Measurements from ENCODE around the gene SRL. TPM values are rescaled to one million over a fixed set of nuclear protein-coding genes. Genes with fewer than 3 reads are reported as not detected.
"Not testable (repeated sequence)": the region's sequence is repeated elsewhere in the genome, so short reads cannot be mapped to it uniquely, and the experiment has no call there.

SRL gene
- polyA plus RNA-seq, 3 donors, result 1.1 to 1.6 (median 1.2) TPM

DNA sequence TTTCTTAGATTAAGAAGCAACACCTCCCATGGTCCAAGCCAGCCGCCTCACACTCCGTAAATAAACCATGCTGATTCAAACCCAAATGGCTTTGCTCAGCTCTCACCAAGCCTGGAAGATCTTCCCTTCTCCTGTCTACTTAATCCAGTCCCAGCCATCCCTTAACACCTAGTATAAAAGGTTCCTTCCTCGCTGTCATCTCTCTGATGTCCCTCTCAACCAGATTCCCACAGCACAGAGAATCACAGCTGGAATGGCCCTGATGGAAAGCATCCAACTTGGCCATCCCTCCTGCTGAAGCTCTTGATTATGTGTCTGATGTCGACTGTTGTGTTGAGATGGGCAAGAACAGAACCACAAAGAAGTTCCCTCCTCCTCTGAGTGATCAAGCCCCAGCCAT is 75.1 kb downstream of the SRL start:
- DNase-seq, result no peak

DNA sequence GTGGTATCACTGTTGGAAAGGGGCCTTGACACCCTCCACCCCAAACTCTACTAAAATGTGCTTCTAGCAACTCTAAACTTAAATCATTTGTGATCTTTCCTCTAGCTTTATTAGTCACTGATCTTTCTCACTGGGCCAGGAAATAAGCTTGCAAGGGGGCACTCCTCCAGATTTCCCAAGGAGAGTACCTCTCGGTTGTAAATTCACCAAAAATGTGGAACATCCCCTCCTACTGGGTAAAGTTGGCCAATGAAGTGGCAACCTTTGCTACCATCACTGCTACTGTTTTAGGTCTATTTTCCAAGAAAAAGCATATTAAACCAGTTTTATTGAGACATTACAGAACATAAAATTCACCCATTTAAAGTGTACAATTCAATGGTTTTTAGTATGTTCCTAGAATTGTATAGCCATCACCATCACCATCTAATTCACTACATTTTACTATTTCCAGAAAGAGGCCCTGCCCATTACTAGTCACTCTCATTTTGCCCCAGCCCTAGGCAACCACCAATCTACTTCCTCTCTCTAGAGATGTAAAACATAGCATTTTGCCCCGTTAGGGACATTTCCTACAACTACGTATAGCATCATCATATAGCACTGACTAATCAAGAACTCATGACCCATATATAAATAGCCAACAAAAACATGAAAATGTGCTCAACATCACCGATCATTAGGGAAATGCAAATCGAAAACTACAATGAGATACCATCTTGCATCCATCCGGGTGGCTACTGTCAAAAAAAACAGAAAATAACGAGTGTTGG is 81.0 kb downstream of the SRL start:
- DNase-seq, result no peak

GRCh38 chr16:4159726-4160125 is 82.2 kb downstream of the SRL start:
- no peak for DNase-seq

GRCh38 chr16:4158143-4159093 is 83.5 kb downstream of the SRL start:
- no peak for DNase-seq

GRCh38 chr16:4157376-4157825 is 84.5 kb downstream of the SRL start:
- no peak for DNase-seq

- not testable (repeated sequence) for DNase-seq
Observed at GRCh38 chr16:4156503-4156902, 85.4 kb downstream of the SRL start.

DNA sequence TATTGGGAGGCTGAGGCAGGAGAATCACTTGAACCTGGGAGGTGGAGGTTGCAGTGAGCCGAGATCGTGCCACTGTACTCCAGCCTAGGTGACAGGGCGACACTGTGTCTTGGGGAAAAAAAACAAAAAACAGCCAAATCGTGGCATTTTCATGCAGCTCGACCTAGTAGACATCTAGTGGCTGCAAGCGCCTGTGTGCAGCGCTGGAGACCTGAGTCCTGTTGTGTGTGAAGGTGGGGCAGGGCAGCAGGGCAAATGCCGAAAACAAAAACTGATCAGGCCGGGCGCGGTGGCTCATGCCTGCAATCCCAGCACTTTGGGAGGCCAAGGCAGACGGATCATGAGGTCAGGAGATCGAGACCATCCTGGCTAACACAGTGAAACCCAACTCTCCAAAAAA is 88.5 kb downstream of the SRL start:
- not testable (repeated sequence) for DNase-seq

GRCh38 chr16:4152267-4152666 is 89.6 kb downstream of the SRL start:
- DNase-seq, result no peak

DNA sequence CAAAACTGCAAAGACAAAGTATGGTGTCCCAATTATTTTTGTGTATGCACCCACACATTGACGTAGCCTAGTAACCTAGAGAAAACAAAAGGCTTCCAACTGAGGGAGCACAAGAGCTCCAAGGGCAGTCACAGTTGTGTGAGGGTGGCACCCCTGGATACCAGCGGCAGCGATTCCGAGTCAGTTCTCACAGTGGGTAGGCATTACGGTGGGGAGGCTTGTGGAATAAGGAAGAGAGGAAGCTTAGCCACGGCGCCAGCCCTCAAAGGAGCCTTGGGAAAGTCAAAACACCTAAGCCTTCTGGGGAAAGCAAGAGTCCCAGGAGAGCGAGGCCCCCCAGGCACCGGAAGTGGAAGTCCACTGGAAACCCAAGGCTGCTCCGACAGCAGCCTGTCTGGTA is 94.6 kb downstream of the SRL start:
- no peak for DNase-seq

DNA sequence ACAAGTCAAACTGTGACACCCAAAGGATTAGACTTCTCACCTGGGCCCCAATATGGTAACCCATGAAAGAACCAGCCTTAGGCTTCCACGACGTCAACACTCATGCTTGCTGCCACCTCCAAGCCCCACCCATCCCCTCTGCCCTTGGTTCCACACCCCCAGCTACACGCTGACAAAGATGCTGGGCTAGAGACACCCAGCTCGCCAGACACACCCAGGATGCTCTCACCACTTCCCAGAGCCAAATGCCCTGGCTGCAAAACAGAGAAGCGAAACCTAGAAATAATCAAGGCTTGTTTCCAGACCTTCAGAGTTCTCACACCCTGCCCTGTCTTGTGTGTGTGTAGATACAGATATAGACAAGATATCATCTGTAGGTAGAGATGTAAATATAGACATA is 99.6 kb downstream of the SRL start:
- no peak for DNase-seq

DNA sequence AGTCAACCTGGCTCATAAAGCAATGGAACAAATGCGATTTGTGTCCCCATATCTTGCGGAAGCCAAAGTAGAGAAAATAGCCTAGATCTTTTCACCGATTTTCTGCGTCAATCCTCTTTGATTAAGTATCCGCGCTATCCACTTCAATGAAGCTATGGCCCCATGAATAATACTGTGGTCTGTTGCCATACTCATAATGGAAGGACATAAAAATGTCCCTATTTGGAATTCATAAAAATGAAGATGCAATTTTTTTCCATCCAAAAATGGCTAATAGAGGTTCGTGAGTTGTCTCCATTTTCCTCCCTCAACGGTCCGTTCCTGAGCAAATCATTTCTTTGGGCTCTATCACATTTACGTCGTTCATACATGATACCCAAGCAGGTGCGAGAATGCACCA is 100.3 kb downstream of the SRL start:
- DNase-seq, result no peak

DNA sequence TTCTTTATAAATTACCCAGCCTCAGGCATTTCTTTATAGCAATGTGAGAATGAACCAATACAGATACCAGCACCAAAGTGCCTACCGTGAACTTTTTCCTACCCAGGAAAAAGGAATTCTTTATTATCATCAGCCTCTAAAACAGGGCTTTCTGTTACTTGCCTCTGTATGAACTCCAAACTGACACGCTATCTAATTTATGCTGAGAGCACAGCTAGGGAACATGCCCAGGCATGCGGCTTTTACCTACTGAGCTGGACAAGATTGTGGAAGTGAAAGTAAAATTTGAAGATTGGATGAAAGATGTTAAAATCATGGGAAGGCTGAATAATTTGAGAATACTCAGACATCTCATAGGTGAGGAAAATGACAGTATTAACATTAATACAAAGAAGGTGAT is 101.2 kb downstream of the SRL start:
- DNase-seq, result no peak

- DNase-seq, result no peak
Observed at GRCh38 chr16:4139968-4140367, 101.9 kb downstream of the SRL start.

Other genes starting within 250 kb of the SRL start
- 10 to 100 TPM in 1 of 3 donors, 1 to 10 TPM in 2; 8.8 to 10.2 (median 9.2) TPM for gene ADCY9, start 125.6 kb downstream of the SRL start, polyA plus RNA-seq (ENCODE audit: insufficient read length in 3 of 3)
- 10 to 100 TPM; 21.6 to 27.1 (median 22.1) TPM for gene TFAP4, start 30.9 kb upstream of the SRL start, polyA plus RNA-seq (ENCODE audit: insufficient read length in 3 of 3)
- 10 to 100 TPM; 46.2 to 52.4 (median 50.6) TPM for gene GLIS2, start 74.0 kb upstream of the SRL start, polyA plus RNA-seq (ENCODE audit: insufficient read length in 3 of 3)
- 10 to 100 TPM; 25.3 to 33.4 (median 30.7) TPM for gene PAM16, start 109.2 kb upstream of the SRL start, polyA plus RNA-seq (ENCODE audit: insufficient read length in 3 of 3)
- 10 to 100 TPM; 53.6 to 74.6 (median 67.2) TPM for gene VASN, start 129.8 kb upstream of the SRL start, polyA plus RNA-seq (ENCODE audit: insufficient read length in 3 of 3)
- 10 to 100 TPM; 21.2 to 25.0 (median 24.6) TPM for gene CORO7, start 174.5 kb upstream of the SRL start, polyA plus RNA-seq (ENCODE audit: insufficient read length in 3 of 3)
- 10 to 100 TPM; 37.6 to 48.6 (median 44.2) TPM for gene DNAJA3, start 183.8 kb upstream of the SRL start, polyA plus RNA-seq (ENCODE audit: insufficient read length in 3 of 3)
- gene NMRAL1, start 232.5 kb upstream of the SRL start, polyA plus RNA-seq (ENCODE audit: insufficient read length in 3 of 3), result 10 to 100 TPM; 45.0 to 49.8 (median 48.8) TPM
- gene HMOX2, start 234.3 kb upstream of the SRL start, polyA plus RNA-seq (ENCODE audit: insufficient read length in 3 of 3), result 10 to 100 TPM; 41.2 to 54.5 (median 47.8) TPM

All from renal pelvis (tissue), 4 donors.